ENCODE measurements around the gene CD276. TPM values are rescaled to one million over a fixed set of nuclear protein-coding genes. Genes with fewer than 3 reads are reported as not detected.

Gene CD276
- polyA plus RNA-seq, 1 donor: 67.2 TPM

- Histone ChIP-seq H3K36me3 (ENCODE audit: control insufficient read depth, insufficient read depth, low read length) (no peaks in the 10 kb centered on the region), H3K4me1 (ENCODE audit: control insufficient read depth, insufficient read depth, low read length) (no peaks in the 10 kb centered on the region), H3K27me3 (ENCODE audit: control insufficient read depth, insufficient read depth, low read length) (peaks cover 34% of the 10 kb centered on the region), H3K27ac (ENCODE audit: low read length) (no peak overlapping the region), H3K4me3 (ENCODE audit: low read length) (no peak overlapping the region), H3K9me3 (ENCODE audit: control insufficient read depth, low read depth, low read length) (no peaks in the 10 kb centered on the region)
- WGBS (ENCODE audit: insufficient coverage, low lambda C conversion rate): no CpG with 5 or more reads among the region's 3 CpGs
- no peak for DNase-seq
These were observed 79.7 kb downstream of the CD276 start for GRCh38 chr15:73763931-73764330.

Other genes starting within 250 kb of the CD276 start
- gene REC114, start 241.2 kb upstream of the CD276 start, polyA plus RNA-seq: 0.15 TPM
- 327 TPM for gene NPTN, start 51.0 kb upstream of the CD276 start, polyA plus RNA-seq
- gene INSYN1, start 69.0 kb downstream of the CD276 start, polyA plus RNA-seq: 3.7 TPM
- gene TBC1D21, start 189.2 kb downstream of the CD276 start, polyA plus RNA-seq: not detected
- gene LOXL1, start 242.1 kb downstream of the CD276 start, polyA plus RNA-seq: 8.5 TPM

Measured in large intestine (tissue), 3 donors.